WERI-Rb-1 (cell line): ENCODE measurements around the gene CCDC134.
"Not testable (repeated sequence)": the region's sequence is repeated elsewhere in the genome, so short reads cannot be mapped to it uniquely, and the experiment has no call there.

Experiments used
- DNase-seq: peaks from one replicate; pipeline ENCODE4 v3.0.0-alpha.2; 2020
- H3K27ac ChIP-seq: fragments of 250-450 bp; sonication (Bioruptor Pico); 2 replicates; pipeline ENCODE4 v1.5.1; 2020; ENCODE audit warnings: mild to moderate bottlenecking, moderate library complexity
- H3K27me3 ChIP-seq: fragments of 250-450 bp; sonication (Bioruptor Pico); 2 replicates; pipeline ENCODE4 v1.5.1; 2021; ENCODE audit warnings: mild to moderate bottlenecking, low read depth, moderate library complexity; ENCODE audit not compliant: insufficient read depth, severe bottlenecking
- H3K36me3 ChIP-seq: fragments of 250-450 bp; sonication (Bioruptor Pico); 2 replicates; pipeline ENCODE4 v1.5.1; 2020; ENCODE audit warnings: mild to moderate bottlenecking, moderate library complexity
- H3K4me3 ChIP-seq: 2 replicates; pipeline ENCODE4 v1.5.1; 2011; ENCODE audit warnings: low read depth, mild to moderate bottlenecking, control low read depth, low read length
- H3K9me3 ChIP-seq: fragments of 250-450 bp; sonication (Bioruptor Pico); 2 replicates; pipeline ENCODE4 v1.5.1; 2021; ENCODE audit warnings: mild to moderate bottlenecking, moderate library complexity; ENCODE audit not compliant: severe bottlenecking
- CTCF ChIP-seq: IDR thresholded peaks from 2 replicates; pipeline ENCODE4 v1.5.1; 2011; ENCODE audit warnings: low read depth, mild to moderate bottlenecking, control low read depth, inconsistent platforms, low read length

CCDC134 gene

GRCh38 chr22:41862530-41863266 lies 62.2 kb downstream of the CCDC134 start:
- no peak for TF ChIP-seq CTCF
- DNase-seq = no peak

GRCh38 chr22:41863472-41863871 lies 63.0 kb downstream of the CCDC134 start:
- Histone ChIP-seq H3K4me3 (no peak overlapping the region), H3K9me3 (no peaks in the 10 kb centered on the region), H3K27ac (no peak overlapping the region), H3K36me3 (peaks cover 39% of the 10 kb centered on the region), H3K27me3 (no peaks in the 10 kb centered on the region)
- DNase-seq = no peak
- no peak for TF ChIP-seq CTCF

More at GRCh38 chr22:41862530-41863266, 62.2 kb downstream of the CCDC134 start:
- H3K9me3 ChIP-seq = no peaks in the 10 kb centered on the region
- no peak overlapping the region for H3K27ac ChIP-seq
- no peaks in the 10 kb centered on the region for H3K27me3 ChIP-seq
- H3K4me3 ChIP-seq = no peak overlapping the region
- H3K36me3 ChIP-seq = peaks cover 32% of the 10 kb centered on the region

- TF ChIP-seq CTCF = no peak
These were observed 68.1 kb downstream of the CCDC134 start for GRCh38 chr22:41868556-41868955.

GRCh38 chr22:41870081-41870480 lies 69.6 kb downstream of the CCDC134 start:
- not testable (repeated sequence) for H3K27me3 ChIP-seq, H3K27ac ChIP-seq, DNase-seq, H3K4me3 ChIP-seq, H3K9me3 ChIP-seq
- H3K36me3 ChIP-seq = peaks cover 90% of the 10 kb centered on the region

More at GRCh38 chr22:41868556-41868955, 68.1 kb downstream of the CCDC134 start:
- DNase-seq = no peak
- Histone ChIP-seq H3K27ac (no peak overlapping the region), H3K27me3 (no peaks in the 10 kb centered on the region), H3K36me3 (peaks cover 78% of the 10 kb centered on the region), H3K9me3 (no peaks in the 10 kb centered on the region), H3K4me3 (no peak overlapping the region)

- Histone ChIP-seq H3K27ac (no peak overlapping the region), H3K9me3 (no peaks in the 10 kb centered on the region), H3K36me3 (peaks cover 94% of the 10 kb centered on the region), H3K4me3 (no peak overlapping the region), H3K27me3 (no peaks in the 10 kb centered on the region)
- DNase-seq = no peak
- TF ChIP-seq CTCF = no peak
These were observed 70.3 kb downstream of the CCDC134 start for GRCh38 chr22:41870786-41871185.

GRCh38 chr22:41873391-41873790 lies 72.9 kb downstream of the CCDC134 start:
- peaks cover 92% of the 10 kb centered on the region for H3K36me3 ChIP-seq
- H3K27me3 ChIP-seq = no peaks in the 10 kb centered on the region
- no peak overlapping the region for H3K27ac ChIP-seq
- H3K4me3 ChIP-seq = no peak overlapping the region
- no peak for TF ChIP-seq CTCF
- no peak for DNase-seq
- H3K9me3 ChIP-seq = no peaks in the 10 kb centered on the region
